G401 (cell line): ENCODE results near the gene ANGPTL2. TPM values are rescaled to one million over a fixed set of nuclear protein-coding genes. Genes with fewer than 3 reads are reported as not detected.
"Not testable (repeated sequence)": the region's sequence is repeated elsewhere in the genome, so short reads cannot be mapped to it uniquely, and the experiment has no call there.

Experiments
- DNase-seq: peaks from one replicate; pipeline ENCODE4 v3.0.0-alpha.2; 2015; ENCODE audit warnings: low spot score
- in situ Hi-C: cut with HindIII; loops from 2 replicates; pipeline ENCODE4 v1.10.0; 2016; ENCODE audit warnings: low sequenced_read_pairs, mixed read lengths
- total RNA-seq: library from RNA; depleted of rRNA; stranded (reverse); fragments of >200 nt; shearing (Covaris generic); gene quantifications from 2 replicates; pipeline ENCODE4 v1.2.3, GENCODE V29; 2014; rRNA removed

Gene ANGPTL2
- total RNA-seq, result 10.3 and 24.4 TPM in 2 replicates

GRCh38 chr9:127122176-127123063 is at the start of gene ANGPTL2:
Gene ANGPTL2 (minus strand): TSS chr9:127122635. CDS start chr9:127108731, 13,904 bp downstream.
- in situ Hi-C loops, result no loop called here
- peak; percentile 87 for DNase-seq

GRCh38 chr9:127171348-127171747 is 48.9 kb upstream of the ANGPTL2 start:
- in situ Hi-C loops, DNase-seq: not testable (repeated sequence)

- in situ Hi-C loops, result no loop called here
Observed at GRCh38 chr9:127170652-127171051, 48.2 kb upstream of the ANGPTL2 start.

GRCh38 chr9:127170103-127170502 is 47.7 kb upstream of the ANGPTL2 start:
- DNase-seq, result no peak
- in situ Hi-C loops, result no loop called here

More at GRCh38 chr9:127170652-127171051, 48.2 kb upstream of the ANGPTL2 start:
- no peak for DNase-seq

GRCh38 chr9:127169575-127169883 is 47.1 kb upstream of the ANGPTL2 start:
- DNase-seq, result no peak
- in situ Hi-C loops, result no loop called here

GRCh38 chr9:127168756-127169574 is 46.5 kb upstream of the ANGPTL2 start:
- DNase-seq, result no peak
- in situ Hi-C loops, result no loop called here

GRCh38 chr9:127167560-127168326 is 45.3 kb upstream of the ANGPTL2 start:
- DNase-seq, result no peak
- in situ Hi-C loops, result no loop called here

- no peak for DNase-seq
- in situ Hi-C loops, result no loop called here
Observed at GRCh38 chr9:127166651-127167524, 44.5 kb upstream of the ANGPTL2 start.

- DNase-seq, result no peak
- in situ Hi-C loops, result no loop called here
Observed at GRCh38 chr9:127166111-127166510, 43.7 kb upstream of the ANGPTL2 start.

GRCh38 chr9:127165116-127165515 is 42.7 kb upstream of the ANGPTL2 start:
- in situ Hi-C loops, result no loop called here
- DNase-seq, result no peak

GRCh38 chr9:127163409-127163808 is 41.0 kb upstream of the ANGPTL2 start:
- no peak for DNase-seq
- in situ Hi-C loops, result no loop called here

- DNase-seq, result no peak
- in situ Hi-C loops, result no loop called here
Observed at GRCh38 chr9:127162864-127163365, 40.5 kb upstream of the ANGPTL2 start.

GRCh38 chr9:127162046-127162863 is 39.8 kb upstream of the ANGPTL2 start:
- no peak for DNase-seq
- in situ Hi-C loops, result no loop called here

GRCh38 chr9:127161081-127161624 is 38.7 kb upstream of the ANGPTL2 start:
- in situ Hi-C loops, result no loop called here
- DNase-seq, result no peak

GRCh38 chr9:127159949-127160610 is 37.6 kb upstream of the ANGPTL2 start:
- in situ Hi-C loops, result no loop called here
- no peak for DNase-seq

- in situ Hi-C loops, result no loop called here
- peak; percentile 76 for DNase-seq
Observed at GRCh38 chr9:127159325-127159801, 36.9 kb upstream of the ANGPTL2 start.
